Activated naive CD8-positive, alpha-beta T cell treated with anti-CD3 and anti-CD28 coated beads, Interleukin-2, amount 50 U/mL, for 16 hours (primary cell): ENCODE data around the gene GNPTG.

Experiments used
- DNase-seq: peaks from one replicate; pipeline ENCODE4 v3.0.0-alpha.2; 2020; ENCODE audit warnings: low read depth, low spot score

Gene GNPTG

DNA sequence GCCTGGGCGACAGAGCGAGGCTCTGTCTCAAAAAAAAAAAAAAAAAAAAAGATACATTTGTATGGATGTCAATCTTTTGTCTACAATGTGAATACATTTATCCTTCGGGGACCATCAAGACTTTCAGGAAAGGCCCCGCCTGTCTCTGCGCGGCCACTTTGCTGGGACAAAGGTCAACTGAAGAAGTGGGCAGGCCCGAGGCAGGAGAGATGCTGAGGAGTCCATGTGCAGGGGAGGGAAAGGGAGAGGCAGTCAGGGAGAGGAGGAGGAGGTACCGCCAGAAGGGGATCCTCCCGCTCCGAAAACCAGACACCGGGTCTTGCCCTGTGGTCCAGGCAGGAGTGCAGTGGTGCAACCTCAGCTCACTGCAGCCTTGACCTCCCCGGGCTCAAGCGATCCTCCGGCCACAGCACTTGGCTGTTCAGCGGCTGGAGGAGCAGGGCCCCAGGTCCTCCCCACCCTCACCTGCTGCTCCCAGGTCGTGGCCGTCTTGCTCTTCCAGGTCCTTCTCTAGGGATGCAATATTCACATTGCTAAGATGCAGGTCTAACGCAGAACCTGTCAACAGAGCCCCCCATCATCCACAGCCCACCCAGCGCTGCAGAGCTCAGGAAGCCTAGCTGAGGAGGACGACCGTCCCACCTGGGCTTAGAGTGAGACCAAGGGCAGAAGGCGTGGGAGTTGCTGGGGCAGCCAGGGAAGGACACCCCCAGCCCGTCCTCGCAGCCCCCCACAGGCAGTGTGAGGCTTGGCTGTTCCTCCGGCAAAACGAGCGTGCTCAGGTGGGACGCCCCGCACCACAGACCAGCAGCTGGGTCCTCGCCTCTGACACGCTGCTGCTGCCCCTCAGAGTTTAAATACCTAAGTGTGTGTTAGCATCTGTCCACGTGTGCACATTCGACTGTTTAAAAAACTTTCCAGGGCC is 19.6 kb downstream of the GNPTG start:
- DNase-seq = no peak

DNA sequence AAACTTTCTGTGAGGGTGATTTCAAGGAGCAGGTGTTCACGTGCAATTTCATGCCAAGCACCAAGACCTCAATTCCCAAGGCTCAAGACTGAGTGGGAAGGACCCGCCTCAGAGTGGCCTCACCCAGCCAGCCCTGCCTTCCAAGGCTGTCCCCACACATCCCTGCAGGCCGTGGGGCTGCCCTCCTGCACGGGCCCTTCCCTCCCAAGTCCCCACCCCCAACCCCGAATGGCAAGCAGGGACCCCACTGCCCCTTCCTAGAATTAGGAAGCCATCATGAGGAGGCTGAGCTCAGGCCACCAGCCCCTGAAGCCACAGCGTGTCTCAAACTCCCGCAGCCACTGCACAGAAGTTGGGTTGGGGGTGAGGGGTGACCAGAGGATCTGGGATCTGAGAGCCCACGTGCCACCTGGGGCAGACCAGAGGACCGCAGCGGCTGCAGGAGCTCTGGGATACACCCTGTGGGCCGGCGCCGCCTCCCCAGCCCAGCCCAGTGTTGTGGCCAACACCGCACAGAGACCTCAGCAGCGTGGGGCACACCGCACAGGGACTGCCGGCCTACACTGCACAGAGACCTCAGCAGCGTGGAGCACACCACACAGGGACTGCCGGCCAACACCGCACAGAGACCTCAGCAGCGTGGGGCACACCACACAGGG is 20.7 kb downstream of the GNPTG start:
- DNase-seq = no peak

DNA sequence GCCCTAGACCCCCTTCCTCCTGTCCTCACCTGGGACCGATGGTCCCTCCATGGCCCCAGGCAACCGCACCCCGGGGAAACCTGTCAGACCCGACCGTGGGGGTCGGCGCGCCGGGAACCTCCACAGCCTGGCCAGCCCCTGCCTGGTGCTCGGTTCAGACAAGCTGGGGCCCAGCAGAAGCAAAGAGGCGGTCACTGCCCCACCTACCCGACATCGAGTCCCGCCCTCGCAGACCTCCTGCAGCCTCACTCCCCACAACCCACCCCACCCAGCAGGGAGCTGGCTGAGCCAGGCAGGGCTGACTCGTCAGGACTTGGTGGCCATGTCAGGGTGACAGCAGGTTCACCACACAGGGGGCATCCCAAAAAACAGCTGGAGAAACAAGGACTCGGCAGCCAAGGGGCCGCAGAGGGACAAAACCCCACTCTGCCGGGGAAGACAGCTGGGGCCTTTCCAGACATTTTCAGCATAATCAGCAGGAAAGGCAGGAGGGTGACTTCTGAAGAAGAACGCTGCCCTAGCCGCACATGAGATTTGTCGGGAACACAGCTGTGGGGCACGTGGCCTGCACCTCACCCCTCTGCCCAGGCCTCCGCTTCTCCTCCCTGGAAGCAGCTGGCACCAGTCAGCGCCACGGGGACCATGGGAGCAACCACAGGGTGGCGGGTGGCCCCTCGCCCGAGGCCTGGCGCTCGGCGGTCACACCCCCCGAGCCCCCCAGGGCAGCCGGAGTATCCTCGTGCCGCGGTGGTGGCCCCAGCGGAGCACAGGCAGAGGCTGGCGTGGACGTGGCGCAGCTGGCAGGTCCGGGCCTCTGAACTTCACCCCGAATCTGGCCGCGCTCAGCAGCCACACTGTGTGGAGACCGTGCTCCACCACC is 22.9 kb downstream of the GNPTG start:
- DNase-seq = no peak

DNA sequence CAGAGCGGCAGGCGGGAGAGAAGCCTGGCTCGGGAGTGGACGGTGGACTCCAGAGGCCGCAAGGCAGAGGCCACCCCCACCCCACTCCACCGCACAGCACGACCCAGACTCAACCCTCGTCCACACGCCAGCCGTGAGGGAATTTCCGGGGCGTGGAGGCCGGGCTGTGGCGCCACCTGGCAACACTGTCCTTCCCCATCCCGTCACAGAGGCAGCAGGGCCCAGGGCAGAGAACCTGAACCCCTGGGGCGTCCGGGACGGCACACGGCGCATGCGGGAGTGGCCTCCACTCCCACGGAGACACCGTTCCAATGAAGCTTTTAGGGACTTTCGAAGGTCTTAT is 23.5 kb downstream of the GNPTG start:
- no peak for DNase-seq

DNA sequence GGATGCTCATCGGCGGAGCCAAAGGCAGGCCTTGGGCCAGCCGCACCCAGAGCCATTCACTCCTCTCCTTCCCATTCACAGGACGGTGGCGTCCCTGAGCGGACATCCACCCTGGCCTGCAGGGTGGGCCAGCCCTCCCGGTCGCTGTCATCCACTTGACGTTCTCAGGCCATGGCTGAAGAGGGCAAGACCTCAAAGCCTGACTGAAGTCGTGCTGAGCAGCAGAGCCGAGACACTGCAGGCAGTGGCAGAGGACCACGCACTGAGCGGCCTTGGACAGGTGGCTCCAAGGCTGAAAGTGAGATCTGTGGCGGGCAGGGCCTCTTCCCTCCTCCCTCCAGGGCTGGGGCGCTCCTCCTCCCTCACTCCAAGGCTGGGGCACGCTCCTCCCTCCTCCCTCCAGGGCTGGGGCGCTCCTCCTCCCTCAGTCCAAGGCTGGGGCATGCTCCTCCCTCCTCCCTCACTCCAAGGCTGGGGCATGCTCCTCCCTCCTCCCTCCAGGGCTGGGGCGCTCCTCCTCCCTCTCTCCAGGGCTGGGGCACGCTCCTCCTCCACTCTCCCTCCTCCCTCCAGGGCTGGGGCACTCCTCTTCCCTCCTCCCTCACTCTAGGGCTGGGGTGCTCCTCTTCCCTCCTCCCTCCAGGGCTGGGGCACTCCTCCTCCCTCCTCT is 24.1 kb downstream of the GNPTG start:
- no peak for DNase-seq

DNA sequence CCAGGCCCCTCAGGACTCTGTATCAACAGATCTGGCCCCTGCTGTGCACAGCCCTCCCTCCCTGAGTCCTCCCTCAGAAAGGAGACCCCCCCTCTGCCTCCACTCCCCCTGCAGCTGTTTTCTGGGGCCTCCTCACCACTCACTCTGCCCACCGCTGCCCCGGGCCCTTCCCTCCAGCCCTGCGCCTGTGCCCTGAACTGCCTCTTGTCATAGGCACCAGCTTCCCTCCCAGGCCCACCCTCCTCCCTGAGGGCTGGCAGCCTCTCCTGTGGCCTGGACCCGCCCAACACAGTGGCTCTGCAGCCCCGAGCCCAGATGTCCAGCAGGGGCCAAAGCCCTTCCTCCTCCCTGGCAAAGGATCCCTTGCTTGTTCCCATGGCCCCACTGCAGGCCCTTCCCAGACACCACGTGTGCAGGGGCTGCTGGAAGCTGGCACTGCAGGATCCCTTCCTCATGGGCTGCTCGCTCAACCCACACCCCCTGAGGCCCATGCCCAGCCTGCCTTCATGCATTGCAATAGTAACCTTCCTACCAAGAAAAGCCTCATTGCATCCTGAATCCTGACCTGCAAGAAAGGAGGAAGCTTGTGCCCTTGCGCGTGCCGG is 25.8 kb downstream of the GNPTG start:
- DNase-seq = no peak

- no peak for DNase-seq
Observed at GRCh38 chr16:1378087-1378803, 26.5 kb downstream of the GNPTG start.

GRCh38 chr16:1378804-1379303 is 27.1 kb downstream of the GNPTG start:
- DNase-seq = peak; percentile 26

DNA sequence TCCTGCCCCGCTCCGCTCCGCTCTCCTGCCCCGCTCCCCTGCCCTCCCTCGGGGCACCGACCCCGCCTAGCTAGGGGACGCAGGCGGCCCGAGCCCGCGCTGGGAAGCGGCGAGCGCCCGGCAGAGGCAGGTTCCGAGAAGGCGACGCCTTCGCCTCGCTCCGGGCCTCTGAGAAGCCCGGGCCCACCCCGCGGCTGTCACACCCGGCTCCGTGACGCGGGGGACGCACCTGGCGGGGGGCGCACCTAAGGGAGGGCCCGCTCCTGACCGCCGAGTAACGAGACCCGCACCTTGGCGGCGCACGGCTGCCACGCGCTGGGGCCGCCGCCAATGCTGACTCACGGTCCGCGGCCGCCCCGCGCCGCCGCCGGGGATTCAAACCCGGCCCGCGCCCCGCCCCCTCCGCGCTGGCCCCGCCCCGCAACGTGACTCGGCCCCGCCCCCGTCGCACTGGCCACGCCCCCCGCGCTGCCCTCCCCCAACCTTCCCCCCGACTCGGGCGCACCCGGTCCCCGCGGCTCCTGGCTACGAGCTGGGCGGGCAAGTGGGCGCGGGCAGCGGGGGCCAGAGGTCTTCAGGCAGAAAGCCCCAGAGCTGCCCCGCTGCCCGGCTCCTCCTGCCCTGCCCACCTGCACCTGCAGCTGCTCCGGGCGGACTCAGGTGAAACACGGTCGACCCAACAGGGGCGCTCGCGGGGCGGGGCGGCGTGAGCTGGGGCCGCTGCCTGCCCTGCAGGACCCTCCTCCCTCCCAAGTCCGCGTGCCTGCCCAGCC is 27.8 kb downstream of the GNPTG start:
- DNase-seq = peak; percentile 32

DNA sequence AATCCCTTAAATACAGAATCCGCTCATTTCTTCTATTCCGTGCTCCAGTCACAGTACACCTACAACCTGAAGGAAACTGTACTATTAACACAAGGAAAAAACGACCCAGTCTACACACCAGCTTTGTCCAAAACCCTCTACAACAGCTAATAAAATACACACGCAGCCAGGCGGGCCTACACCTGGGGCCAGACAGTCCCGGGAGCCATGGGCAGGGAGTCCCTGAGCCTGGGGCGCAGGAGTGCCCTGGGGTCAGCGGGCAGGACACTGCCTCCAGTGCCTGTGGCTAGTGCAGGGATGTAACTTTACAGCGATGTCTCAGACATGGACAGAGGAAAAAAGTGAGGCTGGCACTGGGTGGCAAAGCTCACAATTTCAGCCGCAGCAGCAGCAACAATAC is 28.5 kb downstream of the GNPTG start:
- no peak for DNase-seq

- DNase-seq = no peak
Observed at GRCh38 chr16:1381612-1382406, 30.1 kb downstream of the GNPTG start.

GRCh38 chr16:1383556-1383955 is 31.8 kb downstream of the GNPTG start:
- no peak for DNase-seq

GRCh38 chr16:1385232-1385631 is 33.5 kb downstream of the GNPTG start:
- DNase-seq = no peak

GRCh38 chr16:1387331-1387730 is 35.6 kb downstream of the GNPTG start:
- DNase-seq = no peak

DNA sequence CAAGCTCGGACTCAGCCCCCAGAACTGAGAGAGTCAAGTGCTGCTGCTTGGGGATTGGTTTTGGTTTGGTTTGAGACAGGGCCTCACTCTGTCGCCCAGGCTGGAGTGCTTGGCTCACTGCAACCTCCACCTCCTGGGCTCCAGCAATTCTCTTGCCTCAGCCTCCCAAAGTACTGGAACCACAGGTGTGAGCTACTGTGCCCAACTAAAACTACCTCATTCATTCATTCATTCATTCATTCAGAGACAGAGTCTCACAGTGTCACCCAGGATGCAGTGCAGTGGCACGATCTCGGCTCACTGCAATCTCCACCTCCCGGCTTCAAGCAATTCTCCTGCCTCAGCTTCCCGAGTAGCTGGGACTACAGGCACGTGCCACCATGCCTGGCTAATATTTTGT is 38.0 kb downstream of the GNPTG start:
- DNase-seq = no peak

DNA sequence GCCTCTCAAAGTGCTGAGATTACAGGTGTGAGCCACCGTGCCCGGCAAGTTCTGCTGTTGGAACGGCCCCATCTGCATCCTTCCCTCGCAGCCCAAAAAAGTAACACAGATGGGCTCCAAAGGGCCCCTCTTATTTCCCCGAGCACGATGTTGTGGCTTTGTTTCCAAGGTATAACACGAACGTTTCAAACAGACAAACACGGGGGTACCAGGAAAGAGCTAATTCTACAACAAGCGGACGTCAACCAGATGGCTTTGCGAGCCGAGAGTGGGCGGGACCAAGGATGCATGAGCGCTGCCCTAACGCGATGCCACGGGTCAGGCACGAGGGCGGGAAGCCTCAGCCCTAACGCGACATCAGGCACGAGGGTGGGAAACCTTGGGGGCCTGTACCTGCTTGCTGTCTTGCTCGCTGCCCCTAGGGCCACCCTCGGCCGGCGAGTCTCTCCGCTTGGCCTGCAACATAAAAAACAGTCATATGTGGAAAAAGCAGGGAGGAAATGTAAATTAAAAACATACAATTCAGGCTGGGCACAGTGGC is 38.6 kb downstream of the GNPTG start:
- DNase-seq = no peak

DNA sequence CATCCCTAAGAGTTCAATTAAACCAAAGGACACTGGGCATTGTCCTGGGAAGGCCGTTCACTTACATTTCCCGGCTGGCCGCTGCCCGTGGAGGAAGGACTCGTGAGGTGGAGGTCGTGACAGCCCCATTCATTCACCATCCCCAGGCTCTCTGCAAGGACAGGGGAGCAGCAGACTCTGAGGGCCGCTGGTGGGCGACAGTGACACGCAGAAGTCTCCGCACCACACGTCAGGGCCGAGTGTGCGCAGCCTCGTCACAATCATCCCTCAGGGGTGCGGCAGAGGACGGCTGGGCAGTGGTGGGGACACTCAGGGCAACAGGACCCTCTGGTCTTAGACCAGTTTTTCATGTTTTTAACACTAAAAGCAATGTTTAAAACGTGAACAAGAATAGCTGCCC is 41.1 kb downstream of the GNPTG start:
- no peak for DNase-seq

DNA sequence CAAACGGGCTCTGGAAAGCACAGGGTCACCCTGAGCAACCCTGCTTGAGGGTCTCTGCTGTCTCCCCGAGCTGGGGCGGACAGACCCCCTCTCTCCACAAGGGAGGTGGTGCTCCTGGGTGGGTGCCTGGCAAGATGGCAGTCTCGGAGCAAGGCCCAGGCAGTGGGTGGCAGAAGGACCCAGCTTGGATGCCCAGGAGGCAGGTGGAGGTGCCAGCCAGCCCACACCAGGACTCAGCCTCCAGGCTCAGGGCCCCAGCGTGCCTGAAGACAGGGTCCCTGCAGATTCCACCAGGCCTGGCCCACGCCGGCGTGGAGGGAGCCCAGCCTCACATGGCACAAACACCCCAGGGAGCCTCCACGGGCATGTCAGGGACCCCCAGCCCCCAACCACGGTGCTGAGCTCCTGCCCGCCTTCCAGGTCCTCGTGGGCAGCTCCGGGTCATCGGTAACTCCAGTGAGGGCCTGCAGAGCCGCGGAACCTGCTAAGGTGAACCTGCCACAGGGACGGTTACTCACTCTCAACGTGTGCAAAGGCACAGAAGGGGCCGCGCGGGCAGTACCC is 42.0 kb downstream of the GNPTG start:
- DNase-seq = no peak
